SIG-M5 treated with dmso at 0.1 percent for 504 hours (cell line): ENCODE data around the gene SKIL.
"Not testable (repeated sequence)": the region's sequence is repeated elsewhere in the genome, so short reads cannot be mapped to it uniquely, and the experiment has no call there.

Experiments used
- DNase-seq: peaks from one replicate; lab custom pipeline; 2025; ENCODE audit not compliant: unreplicated experiment; lab: John Stamatoyannopoulos, UW

Gene SKIL, protein sequence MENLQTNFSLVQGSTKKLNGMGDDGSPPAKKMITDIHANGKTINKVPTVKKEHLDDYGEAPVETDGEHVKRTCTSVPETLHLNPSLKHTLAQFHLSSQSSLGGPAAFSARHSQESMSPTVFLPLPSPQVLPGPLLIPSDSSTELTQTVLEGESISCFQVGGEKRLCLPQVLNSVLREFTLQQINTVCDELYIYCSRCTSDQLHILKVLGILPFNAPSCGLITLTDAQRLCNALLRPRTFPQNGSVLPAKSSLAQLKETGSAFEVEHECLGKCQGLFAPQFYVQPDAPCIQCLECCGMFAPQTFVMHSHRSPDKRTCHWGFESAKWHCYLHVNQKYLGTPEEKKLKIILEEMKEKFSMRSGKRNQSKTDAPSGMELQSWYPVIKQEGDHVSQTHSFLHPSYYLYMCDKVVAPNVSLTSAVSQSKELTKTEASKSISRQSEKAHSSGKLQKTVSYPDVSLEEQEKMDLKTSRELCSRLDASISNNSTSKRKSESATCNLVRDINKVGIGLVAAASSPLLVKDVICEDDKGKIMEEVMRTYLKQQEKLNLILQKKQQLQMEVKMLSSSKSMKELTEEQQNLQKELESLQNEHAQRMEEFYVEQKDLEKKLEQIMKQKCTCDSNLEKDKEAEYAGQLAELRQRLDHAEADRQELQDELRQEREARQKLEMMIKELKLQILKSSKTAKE

DNA sequence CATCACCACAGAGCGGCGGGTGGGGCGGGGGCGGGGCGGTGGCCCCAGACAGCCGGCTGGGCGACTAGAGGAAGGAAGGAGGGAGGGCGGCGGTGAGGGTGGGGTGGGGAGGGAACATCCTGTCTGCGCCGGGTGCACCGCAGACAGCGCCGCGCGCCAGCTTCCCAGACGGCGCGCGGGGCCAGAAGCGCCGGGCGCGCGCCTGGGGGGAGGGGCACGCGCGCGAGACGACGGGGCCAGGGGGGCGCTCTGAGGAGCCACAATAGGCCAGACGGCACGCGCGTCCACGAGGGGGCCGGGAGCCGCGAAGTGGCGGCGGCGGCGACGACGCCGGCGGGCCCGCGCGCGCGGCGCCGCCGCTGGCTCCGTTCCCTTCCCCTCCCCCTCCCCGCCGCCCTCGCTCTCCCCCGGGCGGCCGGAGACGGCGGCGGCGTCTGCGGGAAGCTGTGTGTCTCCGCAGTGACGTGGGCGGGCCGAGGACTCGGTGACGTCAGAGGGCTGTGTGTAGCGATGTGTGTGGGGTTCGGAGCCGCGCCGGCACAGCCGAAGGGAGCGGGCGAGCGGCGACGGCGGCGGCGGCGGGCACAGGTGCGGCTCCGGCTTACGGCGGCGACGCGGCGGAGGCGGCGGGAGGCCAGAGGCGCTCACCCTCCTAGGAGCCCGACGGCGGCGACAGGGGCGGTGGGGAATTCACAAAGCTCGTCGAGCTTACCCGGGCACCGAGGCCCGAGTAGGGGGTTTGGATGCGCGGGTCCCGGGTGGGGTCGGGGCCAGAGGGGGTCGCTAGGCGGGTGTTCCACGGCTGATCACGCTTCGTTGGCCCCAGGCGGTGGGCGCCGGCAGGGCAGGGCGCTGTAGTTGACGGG lies at the start of gene SKIL:
Gene SKIL (plus strand): TSS at position 540 of the 866 bp plus-strand sequence. CDS start 2,617 bp downstream, outside the sequence.
- peak; percentile 92 for DNase-seq

DNA sequence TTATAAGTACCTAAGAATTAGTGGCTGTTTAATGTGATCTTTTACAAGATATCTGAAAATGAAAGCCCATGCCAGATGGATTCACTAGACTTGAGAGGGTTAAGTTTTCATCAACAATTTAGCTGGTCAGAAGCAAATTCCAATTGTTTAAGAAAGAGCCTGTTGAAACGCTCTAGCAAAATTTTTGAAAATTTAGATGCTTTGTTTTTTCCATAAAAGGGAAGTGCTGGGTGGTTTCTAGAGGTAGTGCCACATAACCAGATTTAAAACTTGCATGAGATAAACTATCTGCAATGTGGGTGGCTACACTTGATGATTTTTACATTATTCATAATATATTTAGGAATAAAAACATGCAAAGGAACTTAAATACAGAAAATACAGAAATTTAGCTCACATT lies 48.5 kb upstream of the SKIL start:
- DNase-seq, result peak; percentile 5

DNA sequence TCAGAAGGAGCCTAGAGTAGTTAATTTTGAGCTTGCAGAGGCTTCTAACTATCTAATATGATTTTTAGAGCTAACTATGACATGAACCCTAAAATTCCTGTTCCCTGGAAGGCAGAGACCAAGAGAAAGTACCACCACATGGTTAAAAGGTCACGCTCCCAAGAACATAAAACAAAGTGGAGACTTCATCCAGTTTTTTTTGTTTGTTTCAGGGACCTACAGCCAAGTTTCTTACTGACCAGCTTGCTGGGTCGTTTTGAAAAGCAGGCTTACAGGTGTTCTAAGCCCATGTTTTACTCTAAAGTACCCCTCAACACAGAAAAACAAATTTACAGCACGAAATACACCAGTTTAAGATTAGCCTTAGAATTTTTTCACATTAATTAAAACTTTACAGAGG lies 39.6 kb upstream of the SKIL start:
- DNase-seq, result no peak

DNA sequence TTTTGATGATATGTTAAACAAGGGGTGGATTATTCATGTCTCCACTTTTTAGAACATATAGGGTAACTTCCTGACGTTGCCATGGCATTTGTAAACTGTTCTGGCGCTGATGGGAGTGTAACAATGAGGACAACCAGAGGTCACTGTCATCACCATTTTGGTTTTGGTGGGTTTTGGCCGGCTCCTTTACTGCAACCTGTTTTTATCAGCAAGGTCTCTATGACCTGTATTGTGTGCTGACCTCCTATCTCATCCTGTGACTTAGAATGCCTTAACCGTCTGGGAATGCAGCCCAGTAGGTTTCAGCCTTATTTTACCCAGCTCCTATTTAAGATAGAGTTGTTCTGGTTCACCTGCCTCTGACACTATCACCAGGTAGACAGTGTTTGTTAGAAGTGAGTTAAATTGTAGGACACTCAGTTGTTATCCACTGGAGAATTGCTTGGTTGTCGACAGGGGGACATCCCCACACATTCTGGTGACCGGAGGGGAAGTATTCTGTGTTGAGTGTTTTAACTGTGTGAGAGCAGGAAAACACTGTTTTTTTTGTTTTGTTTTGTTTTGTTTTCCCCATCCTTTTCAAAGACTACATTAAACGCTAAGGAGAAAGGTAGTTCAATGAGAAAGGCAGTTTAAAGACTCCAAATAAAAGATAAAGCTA lies 36.9 kb upstream of the SKIL start:
- DNase-seq, result no peak

DNA sequence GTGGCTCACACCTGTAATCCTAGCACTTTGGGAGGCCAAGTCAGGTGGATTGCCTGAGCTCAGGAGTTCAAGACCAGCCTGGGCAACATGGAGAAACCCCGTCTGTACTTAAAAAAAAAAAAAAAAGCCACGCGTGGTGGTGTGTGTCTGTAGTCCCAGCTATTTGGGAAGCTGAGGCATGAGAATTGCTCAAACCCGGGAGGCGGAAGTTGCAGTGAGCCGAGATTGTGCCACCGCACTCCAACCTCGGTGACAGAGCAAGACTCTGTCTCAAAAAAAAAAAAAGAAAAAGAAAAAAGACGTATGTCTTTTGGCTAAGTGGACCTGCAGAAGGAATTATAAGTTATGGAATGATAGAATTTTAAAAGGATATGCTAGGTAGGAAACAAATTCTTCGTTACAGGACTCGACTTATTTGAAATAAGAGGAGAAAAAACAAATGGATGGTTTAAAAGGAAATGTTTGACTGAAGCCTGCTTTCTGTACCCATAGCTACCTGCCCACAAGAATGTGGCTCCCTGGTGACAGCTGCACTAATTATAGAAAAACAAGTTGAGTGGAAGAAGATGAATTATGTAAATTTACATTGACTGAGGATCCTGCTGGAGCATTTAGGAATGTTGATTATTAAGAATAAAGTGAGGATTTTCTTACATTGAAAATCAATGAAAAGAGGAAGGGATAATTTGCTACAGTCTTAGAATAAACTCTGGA lies 36.0 kb upstream of the SKIL start:
- DNase-seq, result peak; percentile 19

DNA sequence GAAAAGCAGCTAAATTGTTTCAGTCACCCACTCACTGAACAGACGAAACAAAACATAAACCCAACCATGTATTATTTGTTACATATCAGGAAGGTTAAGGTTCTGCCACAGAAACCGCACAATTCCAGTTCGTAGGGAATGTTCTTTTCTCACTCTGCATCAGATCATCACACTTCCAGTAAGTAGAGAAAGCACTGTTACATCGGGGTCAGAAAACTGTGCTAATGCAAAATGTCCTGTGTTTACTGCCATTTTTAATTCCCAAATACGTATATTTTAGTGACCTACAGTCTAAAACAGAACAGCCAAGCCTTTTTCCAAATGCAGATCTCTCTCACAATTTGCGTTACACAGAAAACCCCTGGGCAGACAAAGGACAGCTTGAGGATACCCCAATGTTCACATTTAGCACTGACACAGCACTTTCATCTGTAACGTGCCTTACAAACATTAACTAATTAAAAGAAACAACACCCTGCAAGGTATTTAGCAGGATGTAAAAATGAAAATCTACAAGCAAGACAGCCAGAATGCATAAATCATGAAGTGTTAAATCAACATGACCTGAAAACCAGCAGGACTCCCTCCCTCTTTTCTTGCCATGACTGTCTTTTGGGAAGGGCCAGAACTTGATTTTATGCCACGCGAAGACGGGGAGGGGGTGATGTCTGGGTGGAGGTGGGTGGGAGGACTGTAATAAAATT lies 34.8 kb upstream of the SKIL start:
- DNase-seq, result no peak

DNA sequence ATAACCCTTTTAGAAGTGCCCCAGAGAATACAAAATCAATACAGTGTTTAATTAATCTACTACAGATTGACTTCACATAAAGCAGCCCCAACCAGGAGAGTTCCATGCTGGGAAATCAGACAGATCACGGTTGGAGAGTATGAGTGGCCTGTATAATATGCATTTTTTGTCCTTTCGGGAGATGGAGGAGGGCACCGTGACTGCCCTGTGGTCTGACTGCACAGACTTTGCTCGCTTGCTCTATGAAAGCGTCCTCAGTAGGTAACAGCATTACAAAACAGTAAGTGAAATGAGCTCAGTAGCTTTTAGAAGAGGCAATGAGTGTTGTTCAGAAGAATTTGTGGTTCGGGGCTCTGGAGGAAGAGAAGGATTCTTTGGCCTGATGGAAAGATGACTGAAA lies 34.2 kb upstream of the SKIL start:
- DNase-seq, result no peak

DNA sequence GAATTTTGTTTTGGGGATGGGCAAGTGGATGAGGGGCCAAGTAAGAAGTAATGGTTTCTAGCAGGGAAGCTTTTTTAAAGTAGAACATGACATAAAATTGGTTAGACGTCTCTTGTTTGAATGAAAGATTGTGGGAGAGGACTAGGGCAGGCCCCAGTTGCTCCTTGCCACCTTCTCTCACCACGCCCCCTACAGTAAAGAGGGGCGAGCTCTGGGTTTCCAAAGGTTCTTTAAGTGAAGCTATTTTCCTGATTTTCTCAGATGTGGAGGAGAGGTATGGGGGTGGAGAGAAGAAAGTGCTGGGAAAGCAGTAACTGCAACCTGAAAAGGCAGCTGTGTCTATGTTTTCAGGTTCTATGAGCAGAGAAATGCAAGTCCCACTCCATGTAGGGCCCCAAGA lies 32.6 kb upstream of the SKIL start:
- no peak for DNase-seq

DNA sequence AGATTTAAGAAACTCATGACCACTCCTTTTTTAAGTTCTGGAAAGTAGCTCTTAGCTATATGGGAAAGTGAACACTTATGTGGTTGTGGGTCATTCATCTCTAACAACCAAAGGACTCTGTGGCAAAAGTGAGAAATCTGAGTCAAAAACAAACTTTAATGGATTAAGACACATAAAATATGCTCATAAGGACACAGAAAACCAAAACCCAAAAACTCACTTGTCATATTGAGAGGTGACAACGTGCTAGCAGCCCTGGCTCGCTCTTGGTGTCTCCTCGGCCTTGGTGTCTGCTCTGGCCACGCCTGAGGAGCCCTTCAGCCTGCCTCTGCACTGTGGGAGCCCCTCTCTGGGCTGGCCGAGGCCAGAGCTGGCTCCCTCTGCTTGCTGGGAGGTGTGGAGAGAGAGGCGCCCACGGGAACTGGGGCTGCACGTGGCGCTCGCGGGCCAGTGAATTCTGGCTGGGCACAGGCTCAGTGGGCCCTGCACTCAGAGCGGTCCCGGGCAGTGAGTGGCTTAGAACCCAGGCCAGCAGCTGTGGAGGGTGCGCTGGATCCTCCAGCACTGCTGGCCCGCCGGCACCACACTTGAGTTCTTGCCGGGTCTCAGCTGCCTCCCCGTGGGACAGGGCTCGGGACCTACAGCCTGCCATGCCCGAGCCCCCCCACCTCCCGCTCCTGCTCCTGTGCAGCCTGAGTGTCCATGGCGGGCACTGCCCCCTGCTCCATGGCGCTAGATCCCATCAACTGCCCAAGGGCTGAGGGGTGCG lies 30.3 kb upstream of the SKIL start:
- no peak for DNase-seq

DNA sequence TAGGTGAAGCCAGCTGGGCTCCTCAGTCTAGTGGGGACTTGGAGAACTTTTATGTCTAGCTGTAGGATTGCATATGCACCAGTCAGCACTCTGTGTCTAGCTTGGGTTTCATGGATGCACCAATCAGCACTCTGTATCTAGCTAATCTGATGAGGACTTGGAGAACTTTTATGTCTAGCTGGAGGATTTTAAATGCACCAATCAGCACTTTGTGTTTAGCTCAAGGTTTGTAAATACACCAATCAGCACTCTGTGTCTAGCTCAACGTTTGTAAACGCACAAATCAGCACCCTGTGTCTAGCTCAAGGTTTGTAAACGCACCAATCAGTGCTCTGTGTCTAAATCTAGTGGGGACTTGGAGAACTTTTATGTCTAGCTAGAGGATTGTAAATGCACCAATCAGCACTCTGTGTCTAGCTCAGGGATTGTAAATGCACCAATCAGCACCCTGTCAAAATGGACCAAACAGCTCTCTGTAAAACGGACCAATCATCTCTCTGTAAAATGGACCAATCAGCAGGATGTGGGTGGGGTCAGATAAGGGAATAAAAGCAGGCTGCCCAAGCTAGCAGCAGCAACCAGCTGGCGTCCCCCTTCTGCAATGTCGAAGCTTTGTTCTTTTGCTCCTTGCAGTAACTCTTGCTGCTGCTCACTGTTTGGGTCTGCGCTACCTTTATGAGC lies 29.5 kb upstream of the SKIL start:
- not testable (repeated sequence) for DNase-seq

DNA sequence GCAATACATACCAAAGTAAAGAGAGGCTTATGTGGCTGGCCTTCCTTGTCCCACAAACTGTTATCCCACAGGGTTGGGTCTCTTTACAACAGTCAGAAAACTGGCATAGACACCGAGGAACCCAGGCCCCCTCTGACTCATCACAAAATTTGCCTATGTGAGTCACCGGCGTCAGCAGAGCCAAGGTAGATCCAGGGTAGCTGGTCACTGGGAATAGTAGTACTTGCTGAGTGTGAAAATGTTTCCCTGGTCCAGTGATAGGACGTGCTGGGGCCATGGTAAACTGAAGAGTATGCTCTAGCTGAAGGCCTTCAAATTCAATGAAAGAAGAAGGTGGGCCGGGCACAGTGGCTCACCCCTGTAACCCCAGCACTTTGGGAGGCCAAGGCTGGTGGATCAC lies 27.1 kb upstream of the SKIL start:
- no peak for DNase-seq

DNA sequence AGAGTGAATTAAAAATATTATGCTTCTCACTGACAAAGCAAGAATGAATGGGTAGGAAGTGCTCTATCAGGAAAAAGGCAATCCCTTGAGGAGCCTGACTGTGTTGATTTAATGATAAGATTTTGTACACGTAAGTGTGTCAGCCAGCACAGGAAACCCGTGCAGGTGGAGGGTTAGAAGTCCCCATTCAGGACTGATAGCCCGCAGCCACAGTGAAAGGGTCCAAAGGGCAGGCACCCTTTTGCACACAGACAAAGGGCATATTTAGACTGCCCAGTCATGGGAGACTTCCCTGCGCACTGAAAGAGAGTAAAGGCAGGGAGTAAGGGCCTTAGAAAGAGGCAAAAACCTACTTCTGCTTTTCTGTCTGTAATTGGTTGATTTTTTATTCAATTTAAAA lies 26.4 kb upstream of the SKIL start:
- DNase-seq, result no peak

DNA sequence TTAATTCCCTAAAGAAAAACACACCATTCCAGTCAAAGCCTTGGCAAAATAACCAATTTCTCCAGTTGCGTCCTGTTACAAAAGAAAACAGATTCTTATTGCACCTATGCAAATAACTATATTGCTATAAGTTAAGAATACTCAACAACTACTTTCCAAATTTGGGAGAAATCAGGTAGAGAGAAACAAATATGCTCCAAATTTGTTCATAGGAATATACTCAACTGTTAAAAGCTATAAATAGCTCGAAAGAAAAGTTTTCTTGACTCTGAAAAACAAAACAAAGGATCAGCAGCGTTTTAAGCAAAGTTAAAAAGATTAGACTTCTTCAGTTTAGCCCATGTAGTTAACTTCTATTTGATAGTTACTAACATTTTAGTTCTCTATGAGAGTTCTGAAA lies 20.1 kb upstream of the SKIL start:
- no peak for DNase-seq

DNA sequence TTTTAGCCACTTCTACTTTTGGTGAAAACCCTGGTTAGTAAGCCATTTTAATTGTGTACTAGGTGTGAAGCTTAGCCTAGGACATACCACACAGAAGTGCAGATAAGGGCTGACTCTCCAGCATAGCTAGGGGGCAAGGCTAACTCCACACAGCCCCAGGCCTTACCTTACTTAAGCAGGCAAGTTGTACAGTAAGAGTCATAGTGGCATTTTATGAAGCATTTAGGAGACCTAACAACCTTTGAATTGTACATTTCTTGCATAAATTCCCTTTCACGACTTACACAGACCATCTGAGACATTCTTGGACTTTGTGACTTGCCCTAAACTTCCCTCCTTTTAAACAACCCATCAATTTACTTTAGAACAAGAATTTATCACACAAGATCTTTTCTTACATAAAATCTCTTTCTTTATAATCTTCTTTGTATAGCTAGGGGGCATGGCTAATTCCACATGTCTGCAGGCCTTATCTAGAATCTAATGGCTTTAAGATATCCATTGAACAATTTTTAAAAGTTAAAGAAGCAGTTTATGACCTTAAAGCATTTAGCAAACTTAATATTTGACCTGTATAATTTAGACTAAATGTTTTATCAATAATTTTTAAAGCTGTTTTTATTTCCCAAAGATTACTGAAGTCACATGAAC lies 18.7 kb upstream of the SKIL start:
- DNase-seq, result no peak

DNA sequence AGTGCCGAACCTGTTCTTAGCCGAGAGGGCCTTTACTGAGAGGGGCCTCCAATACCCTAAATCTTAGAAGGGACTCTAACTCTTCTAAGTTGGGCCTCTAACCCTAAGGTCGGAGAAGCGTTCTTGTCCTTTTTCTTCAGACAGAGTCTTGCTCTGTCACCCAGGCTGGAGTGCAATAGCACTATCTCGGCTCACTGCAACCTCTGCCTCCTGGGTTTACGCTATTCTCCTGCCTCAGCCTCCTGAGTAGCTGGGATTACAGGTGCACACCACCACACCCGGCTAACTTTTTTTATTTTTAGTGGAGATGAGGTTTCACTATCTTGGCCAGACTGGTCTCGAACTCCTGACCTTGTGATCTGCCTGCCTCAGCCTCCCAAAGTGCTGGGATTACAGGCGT lies 15.2 kb upstream of the SKIL start:
- DNase-seq, result not testable (repeated sequence)

DNA sequence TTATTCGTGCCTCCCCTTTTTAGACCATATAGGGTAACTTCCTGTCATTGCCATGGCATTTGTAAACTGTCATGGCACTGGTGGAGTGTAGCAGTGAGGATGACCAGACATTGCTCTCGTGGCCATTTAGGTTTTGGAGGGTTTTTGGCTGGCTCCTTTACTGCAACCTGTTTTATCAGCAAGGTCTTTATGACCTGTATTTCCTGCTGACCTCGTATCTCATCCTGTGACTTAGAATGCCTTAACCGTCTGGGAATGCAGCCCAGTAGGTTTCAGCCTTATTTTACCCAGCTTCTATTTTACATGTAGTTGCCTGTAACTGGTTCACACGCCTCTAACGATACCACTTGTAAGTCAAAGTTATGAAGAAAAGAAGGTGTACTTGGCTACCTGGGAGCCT lies 13.7 kb upstream of the SKIL start:
- DNase-seq, result not testable (repeated sequence)

DNA sequence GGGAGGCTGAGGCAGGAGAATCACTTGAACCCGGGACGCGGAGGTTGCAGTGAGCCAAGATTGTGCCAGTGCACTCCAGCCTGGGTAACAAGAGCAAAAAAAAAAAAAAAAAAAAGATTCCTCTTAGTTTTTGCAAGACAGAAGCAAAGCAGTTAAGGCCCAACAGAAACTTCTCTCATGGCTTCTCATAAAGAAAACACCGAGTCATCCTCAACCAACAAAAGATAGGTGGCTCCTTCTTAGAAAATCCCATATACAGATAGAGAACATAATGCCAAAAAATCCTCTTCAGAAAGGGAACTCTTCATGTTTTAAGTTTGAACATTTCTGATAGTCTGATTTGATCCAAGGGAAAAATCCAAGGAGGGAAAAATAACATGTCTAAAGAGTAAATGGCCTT lies 12.5 kb upstream of the SKIL start:
- DNase-seq, result no peak
